HG03520 (cell line): ENCODE results near the gene CDH22.

Experiments used
- ATAC-seq: cut with Tn5 transposase; IDR thresholded peaks from one replicate; pipeline ENCODE4 v1.9.1; 2021; ENCODE audit warnings: mild to moderate bottlenecking, moderate library complexity; ENCODE audit not compliant: unreplicated experiment

Gene CDH22

GRCh38 chr20:46300281-46300680 is 8.0 kb downstream of the CDH22 start:
- no peak for ATAC-seq

DNA sequence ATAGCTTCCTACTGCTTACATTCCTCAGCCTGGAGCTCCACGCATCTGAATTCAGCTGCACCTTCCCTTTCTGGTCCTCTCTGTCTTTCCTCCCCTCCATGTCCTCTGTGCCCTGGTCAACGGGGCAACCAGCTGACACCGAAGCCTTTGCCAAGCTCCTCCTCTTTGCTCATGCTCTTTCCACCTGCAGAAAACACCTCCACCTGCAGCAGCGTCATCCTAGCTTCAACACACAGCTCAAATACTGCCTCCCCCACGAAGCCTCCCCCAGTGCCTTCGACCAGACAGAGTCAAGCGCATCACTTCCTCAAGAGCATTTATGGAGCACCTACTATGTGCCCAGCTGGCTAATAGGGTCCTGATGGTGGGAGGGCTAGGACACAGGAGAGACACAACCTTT is 9.2 kb downstream of the CDH22 start:
- no peak for ATAC-seq

DNA sequence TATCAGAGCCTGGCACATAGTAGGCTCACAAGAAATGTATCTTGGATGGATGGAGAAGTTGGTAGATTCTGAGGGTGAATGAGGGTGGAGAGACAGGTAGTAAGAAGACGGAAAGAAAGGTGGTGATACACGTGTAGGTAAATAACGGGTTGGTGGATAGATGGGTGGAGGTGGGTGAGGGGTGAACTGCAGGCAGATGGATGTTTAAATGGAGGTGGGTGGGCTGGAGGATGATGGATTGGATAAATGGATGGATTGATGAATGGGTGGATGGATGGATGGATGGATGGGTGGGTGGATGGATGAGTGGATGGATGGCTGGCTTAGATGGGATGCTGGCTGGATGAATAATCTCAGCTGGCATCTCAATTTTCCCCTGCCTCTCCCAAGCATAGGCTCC is 9.9 kb downstream of the CDH22 start:
- ATAC-seq: no peak

DNA sequence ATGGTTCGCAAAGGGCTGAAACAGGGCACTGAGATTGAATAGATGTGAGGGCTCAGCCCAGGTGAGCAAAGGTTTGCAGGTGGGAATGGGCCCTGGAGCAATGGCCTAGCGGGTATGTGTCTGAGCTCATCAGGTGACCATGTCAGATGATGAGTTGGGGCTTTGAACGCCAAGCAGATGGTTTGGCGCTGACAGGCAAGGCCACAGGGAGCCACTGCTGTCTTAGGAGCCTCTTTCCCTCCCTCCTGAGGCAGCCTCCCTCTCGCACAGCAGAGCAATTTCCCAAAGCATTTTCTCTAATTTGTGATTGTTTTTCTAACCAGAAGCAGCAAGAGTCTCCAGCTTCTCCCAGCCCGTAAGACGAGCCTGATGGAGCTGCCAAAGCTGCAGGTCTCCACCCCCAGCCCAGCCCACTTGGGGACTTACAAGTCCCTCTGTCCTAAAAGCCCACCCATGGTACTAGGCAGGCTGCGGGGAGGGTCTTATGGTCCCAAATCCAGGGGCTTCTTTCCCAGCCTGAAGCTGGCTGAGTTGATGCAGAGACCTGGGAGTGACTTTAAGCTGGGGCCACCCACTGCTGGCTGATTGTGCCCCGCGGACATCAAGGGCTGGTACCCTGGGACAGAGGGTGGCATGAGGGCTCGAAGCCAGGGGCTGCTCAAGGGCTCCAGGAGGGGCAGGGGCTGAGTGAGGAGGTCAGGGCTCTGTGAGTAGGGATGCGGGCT is 11.6 kb downstream of the CDH22 start:
- no peak for ATAC-seq

DNA sequence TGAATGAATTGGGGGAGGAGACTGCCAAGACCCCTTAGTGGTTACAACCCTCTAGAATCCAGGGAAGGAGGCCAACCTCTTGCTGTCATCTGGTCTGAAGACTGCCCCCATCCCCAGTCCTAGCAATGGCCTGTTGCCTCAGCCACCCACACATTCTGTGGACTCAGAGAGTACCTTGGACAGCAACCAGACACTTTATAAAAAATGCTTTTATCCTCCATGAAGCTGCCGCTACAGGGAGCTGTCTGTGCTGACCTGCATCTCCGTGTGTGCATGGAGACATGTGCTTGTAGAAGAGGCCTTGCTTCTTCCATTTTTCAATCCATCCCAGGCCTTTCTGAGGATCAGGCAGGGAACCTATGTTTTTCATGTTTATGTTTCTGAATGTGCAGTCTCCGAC is 15.2 kb downstream of the CDH22 start:
- ATAC-seq: no peak

DNA sequence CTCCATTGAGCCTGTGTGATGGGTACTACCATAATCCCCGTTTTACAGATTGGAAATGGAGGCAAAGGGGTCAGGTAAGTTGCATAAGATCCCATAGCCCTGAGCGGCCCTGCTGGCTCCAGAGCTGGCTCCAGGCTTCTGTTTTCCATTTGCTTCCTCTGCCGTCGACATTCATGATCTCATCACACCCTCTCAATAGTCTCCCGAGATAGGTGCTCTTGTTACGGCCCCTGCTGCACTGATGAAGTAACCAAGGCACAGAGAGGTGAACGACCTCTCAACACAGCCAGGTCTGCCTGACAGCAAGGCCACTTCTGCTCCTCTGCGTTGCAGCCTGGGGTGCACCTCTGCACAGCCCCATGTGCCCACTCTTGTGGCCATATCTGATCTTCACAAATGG is 16.9 kb downstream of the CDH22 start:
- no peak for ATAC-seq

GRCh38 chr20:46289432-46289831 is 18.9 kb downstream of the CDH22 start:
- no peak for ATAC-seq

DNA sequence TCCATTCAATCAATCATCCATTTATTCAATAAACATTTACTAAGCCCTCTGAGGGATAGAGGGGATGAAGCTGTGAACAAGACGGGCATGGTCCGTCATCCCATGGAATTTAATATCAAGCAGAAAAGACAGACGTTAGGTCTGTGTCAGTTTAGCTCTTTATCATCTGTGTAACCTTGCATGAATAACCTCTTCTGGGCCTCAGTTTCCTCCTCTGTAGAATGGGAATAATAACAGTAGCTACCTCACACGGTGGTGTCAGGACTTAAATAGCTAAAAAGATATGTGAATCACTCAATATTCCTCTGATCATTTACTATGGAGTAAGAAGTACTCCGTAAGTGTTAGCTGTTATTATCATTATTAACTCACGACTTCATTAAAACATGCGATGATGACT is 21.3 kb downstream of the CDH22 start:
- ATAC-seq: no peak

- no peak for ATAC-seq
Measured at GRCh38 chr20:46286382-46286781, 21.9 kb downstream of the CDH22 start.

DNA sequence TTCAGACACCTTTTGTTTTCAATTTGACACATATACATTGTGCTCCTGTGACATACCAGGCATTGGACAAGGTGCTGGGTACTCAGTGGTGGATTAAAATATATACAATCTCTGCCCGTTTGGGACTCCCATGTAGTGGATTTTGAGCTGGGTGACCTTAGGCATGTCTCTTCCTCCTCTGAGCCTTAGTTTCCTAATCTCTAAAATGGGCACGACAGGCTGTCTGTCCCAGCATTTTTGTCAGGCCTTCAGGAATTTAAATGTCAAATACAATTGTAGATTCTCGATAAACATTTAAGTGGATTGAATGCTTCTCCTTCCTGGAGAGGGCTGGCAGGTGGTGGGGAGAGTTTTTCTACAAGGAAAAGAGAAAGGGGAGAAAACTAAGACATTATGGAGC is 22.6 kb downstream of the CDH22 start:
- ATAC-seq: no peak

- no peak for ATAC-seq
Measured at GRCh38 chr20:46285072-46285471, 23.2 kb downstream of the CDH22 start.

GRCh38 chr20:46284040-46284427 is 24.3 kb downstream of the CDH22 start:
- no peak for ATAC-seq

DNA sequence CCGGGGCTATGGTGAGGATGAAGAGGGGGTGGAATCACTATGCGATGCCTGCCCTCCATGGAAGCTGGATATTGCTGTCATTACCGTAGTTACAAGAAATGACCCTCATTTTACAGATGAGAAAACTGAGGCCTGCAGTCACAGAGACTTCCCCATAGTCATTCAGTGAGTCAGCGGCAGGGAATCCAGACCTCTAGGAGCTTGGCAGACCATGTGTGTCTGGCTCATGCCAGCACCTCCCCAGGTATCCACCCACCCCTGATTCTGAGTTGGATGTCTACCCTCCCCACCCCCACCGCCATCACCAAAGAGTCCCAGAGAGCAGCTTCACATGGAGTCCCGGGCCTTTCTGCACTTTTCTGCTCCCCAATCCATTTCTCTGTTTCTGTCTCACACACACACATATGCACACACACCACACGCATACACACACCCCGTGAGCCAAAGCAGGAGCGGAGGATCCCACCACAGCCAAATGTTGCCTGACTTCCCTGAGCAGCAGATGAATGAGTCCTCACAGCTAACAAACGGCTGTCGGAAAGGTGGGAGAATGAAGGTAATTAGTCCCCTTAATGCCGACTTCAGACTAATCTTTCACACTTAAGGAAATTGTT is 24.8 kb downstream of the CDH22 start:
- no peak for ATAC-seq

- no peak for ATAC-seq
Measured at GRCh38 chr20:46282669-46283068, 25.6 kb downstream of the CDH22 start.

DNA sequence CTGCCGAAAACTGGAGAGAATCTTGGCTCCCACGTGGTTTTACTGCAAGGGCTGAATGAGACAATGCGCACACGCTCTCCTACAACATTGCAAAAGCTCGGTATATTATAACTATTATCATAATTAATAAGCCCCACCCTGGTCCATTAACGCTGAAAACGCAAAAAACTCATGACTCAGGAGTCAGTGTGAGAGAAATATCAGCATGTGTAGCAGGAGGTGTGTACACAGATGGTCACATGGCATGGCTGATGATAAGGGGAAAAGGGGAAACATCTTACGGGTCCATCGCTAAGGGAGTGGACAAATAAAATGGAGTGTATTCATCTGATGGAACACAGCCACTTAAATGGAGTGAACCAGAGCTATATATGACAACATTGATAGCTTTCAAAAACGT is 29.2 kb downstream of the CDH22 start:
- ATAC-seq: no peak

DNA sequence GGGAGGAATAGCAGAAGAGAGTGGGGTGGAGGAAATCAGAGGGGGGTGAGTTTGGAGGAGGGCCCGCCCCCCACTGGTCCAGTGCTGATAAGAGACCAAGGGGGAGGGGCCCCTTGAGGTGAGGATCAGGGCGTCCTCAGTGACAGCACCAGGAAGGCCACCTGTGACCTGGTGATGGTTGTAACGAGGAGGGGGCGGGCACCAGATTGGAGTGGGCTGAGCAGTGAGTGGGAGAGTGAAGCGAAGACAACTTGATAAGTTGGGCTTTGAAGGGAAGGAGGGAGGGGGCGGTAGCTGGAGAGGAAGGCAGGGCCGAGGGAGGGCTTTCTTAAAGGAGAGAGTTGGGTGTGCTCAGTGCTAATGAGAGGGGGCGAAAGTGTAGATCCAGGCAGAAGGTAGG is 30.7 kb downstream of the CDH22 start:
- ATAC-seq: no peak

DNA sequence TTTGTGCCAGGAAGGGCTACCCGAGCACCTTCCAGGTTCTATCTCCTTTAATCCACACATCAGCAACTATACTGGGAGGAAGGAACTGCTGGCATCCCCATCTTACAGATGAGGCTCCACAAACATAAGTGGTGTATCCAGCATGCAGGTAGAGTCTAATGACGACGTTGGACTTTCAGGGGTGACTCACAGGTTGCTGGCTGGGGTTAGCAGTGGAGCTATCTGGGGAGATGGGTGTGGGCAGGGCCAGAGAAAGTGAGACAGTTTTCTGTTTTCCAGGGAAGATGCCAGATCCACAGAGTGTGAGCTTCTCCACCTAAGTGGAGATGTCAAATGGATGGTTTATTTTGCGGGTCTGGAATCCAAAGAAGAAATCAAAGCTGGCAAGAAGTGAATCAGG is 31.8 kb downstream of the CDH22 start:
- no peak for ATAC-seq

- no peak for ATAC-seq
Measured at GRCh38 chr20:46275091-46275490, 33.2 kb downstream of the CDH22 start.

GRCh38 chr20:46273717-46274116 is 34.6 kb downstream of the CDH22 start:
- ATAC-seq: no peak

- ATAC-seq: no peak
Measured at GRCh38 chr20:46272389-46273047, 35.8 kb downstream of the CDH22 start.

DNA sequence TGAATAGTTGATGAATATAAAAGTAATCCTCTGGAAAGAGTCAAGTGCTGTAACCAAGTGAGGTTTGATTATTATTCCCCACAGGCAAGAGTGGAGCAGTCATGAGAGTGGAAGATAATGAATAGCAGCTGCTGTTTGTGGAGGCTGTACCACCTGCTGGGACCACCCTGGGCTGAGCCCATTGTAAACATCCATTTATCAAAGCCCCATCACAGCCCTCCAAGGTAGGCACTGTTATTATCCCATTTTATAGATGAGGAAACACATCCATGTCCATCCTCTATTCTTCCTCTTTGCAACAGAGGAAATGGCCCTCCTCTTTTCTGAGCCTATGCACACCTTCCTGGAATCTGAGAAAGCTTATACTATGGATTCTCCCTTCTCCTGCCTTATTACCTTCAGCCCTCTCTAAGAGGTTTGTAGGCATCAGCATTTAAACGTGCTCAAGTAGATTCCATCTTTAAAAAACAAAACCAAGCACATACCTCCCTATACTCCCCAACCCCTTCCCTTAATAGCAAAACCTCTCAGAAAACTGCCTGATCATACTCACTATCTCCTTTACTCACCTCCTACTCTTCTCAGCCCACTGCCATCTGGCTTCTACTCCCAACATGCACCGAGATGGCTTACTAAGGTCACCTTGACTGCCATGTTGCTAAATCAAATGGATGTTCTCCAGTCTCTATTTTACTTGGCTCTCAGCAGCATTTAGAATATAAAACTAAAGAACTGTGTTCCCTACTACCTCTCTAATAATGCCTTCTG is 37.1 kb downstream of the CDH22 start:
- no peak for ATAC-seq

DNA sequence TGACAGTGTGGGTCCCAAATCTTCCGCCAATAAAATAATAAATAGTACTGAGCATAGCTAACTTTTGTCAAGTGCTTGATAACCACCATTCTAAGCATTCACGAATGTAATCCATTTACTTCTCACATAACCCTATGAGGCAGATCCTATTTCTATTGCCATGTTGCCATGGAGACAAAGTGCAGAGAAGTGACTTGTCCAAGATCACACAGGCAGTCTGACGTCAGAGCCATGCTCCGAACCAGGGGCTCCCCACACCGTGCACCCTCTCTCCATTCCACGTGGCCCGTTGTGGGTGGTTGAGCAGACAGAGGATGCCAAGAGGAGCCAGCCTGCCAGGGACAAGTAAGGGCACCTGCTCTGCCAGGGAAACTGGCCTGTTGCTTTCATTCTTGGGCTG is 38.9 kb downstream of the CDH22 start:
- no peak for ATAC-seq
